HepG2 (cell line): ENCODE measurements around the gene GMEB1. TPM values are rescaled to one million over a fixed set of nuclear protein-coding genes. Genes with fewer than 3 reads are reported as not detected.
"Not testable (repeated sequence)": the region's sequence is repeated elsewhere in the genome, so short reads cannot be mapped to it uniquely, and the experiment has no call there.

Experiments
- ATAC-seq: fragments of 200-7000 bp; cut with Tn5 transposase; 3 replicates; pipeline ENCODE4 v1.9.1; 2020; ENCODE audit warnings: mild to moderate bottlenecking, moderate library complexity
- BruUV-seq: library from RNA; stranded (reverse); fragments of 400-500 nt; replicated peaks from 2 replicates; lab custom pipeline; 2021; lab: Mats Ljungman, UMichigan
- CTCF ChIA-PET: fragments of 300-600 bp; formaldehyde crosslinking; extraction: SDS; loops from one replicate; lab custom pipeline; 2021; ENCODE audit warnings: low total read pairs, inconsistent platforms, low intra/inter-chr PET ratio; lab: Yijun Ruan, JAX
- POLR2A ChIA-PET: fragments of 350-600 bp; sonication (Branson Sonifier 250); formaldehyde crosslinking; loops from one replicate; lab custom pipeline; 2020; ENCODE audit warnings: antibody characterized with exemption, inconsistent platforms; lab: Yijun Ruan, JAX
- DNase-seq: peaks from one replicate; pipeline ENCODE4 v3.0.0-alpha.2; 2015; ENCODE audit warnings: low spot score
- FAIRE-seq: peaks from 3 replicates; lab custom pipeline; 2011; peaks lifted over from hg19 to GRCh38; lab: Jason Lieb, UNC
- H2AFZ ChIP-seq: one replicate; pipeline ENCODE4 v1.6.1; 2011; ENCODE audit warnings: low read length, inconsistent platforms
- H3K27ac ChIP-seq: fragments of 300-600 bp; 3 replicates; pipeline ENCODE4 v1.8.0; 2011; ENCODE audit warnings: mixed run types, mild to moderate bottlenecking, mixed read lengths, low read length, inconsistent platforms; ENCODE audit not compliant: insufficient read depth; ENCODE audit errors: extremely low read length
- H3K27me3 ChIP-seq, 2 experiments: fragments of 200-600 bp in 1 of 2; 2 replicates in 1 of 2; 3 replicates in 1 of 2; pipeline versions ENCODE4 v1.6.0 to v1.8.0; 2011; ENCODE audit warnings: low read length in 2 of 2, mild to moderate bottlenecking in 2 of 2, moderate library complexity in 2 of 2, inconsistent platforms in 1 of 2; ENCODE audit not compliant: insufficient read depth in 2 of 2, control insufficient read depth in 1 of 2
- H3K36me3 ChIP-seq, 2 experiments: fragments of 200-600 bp in 1 of 2; replicated peaks in 1 of 2; 2 replicates in 1 of 2; 3 replicates in 1 of 2; pipeline versions ENCODE4 v1.5.1 to v1.8.0; 2011; ENCODE audit warnings: low read length in 2 of 2, inconsistent platforms in 1 of 2; ENCODE audit not compliant: insufficient read depth in 2 of 2, control insufficient read depth in 1 of 2
- H3K4me1 ChIP-seq: 2 replicates; pipeline ENCODE4 v1.5.1; 2012; ENCODE audit warnings: low read length, inconsistent platforms; ENCODE audit not compliant: insufficient read depth
- H3K4me2 ChIP-seq: 2 replicates; pipeline ENCODE4 v1.6.0; 2011; ENCODE audit warnings: low read depth, low read length, inconsistent platforms
- H3K4me3 ChIP-seq, 3 experiments: fragments of 200-600 bp in 1 of 3; sonication (generic), shearing (Covaris generic) in 1 of 3; replicated peaks in 1 of 3; 2 replicates each; pipeline ENCODE4 v1.5.1; 2011 to 2016; ENCODE audit warnings: low read length in 3 of 3, inconsistent platforms in 2 of 3, low read depth in 2 of 3, mild to moderate bottlenecking in 2 of 3, control low read depth in 1 of 3, mixed read lengths in 1 of 3; ENCODE audit not compliant: insufficient read depth in 1 of 3
- H3K79me2 ChIP-seq: one replicate; pipeline ENCODE4 v1.6.1; 2011; ENCODE audit warnings: low read length, inconsistent platforms; ENCODE audit not compliant: insufficient read depth
- H3K9ac ChIP-seq: 2 replicates; pipeline ENCODE4 v1.6.0; 2011; ENCODE audit warnings: mild to moderate bottlenecking, low read depth, low read length, inconsistent platforms; ENCODE audit not compliant: insufficient read depth
- H3K9me3 ChIP-seq: 2 replicates; pipeline ENCODE4 v1.5.1; 2012; ENCODE audit warnings: mild to moderate bottlenecking, low read length
- H4K20me1 ChIP-seq: 2 replicates; pipeline ENCODE4 v1.6.0; 2011; ENCODE audit warnings: inconsistent platforms, mild to moderate bottlenecking, low read length, moderate library complexity; ENCODE audit not compliant: insufficient read depth
- KDM4B ChIP-seq: sonication (generic); formaldehyde crosslinking; IDR thresholded peaks from 2 replicates; pipeline ENCODE4 v1.4.0; 2020; ENCODE audit warnings: missing genetic modification reagents
- WGBS: methylation state at CpG from one replicate; pipeline ENCODE4 v1.1.6; 2017; ENCODE audit warnings: low lambda C conversion rate; 5-methylcytosine and 5-hydroxymethylcytosine counted together
- in situ Hi-C: cut with HindIII; loops from 2 replicates; pipeline ENCODE4 v1.10.0; 2017; ENCODE audit warnings: low pct_unique_long_range_greater_than_20kb; ENCODE audit not compliant: extremely low pct_ligation_motif_present
- intact Hi-C: fragments of 100-400 bp; cut with micrococcal nuclease; formaldehyde crosslinking; loops from one replicate; pipeline ENCODE4 v1.10.0; 2022; ENCODE audit not compliant: unreplicated experiment
- polyA plus RNA-seq, 8 experiments: library from polyadenylated mRNA; depleted of rRNA in 3 of 8; stranded (reverse) in 7 of 8; unstranded in 1 of 8; fragments of >200 nt; fragmentation: Illumina TruSeq in 4 of 8; extraction: Trizol in 4 of 8; gene quantifications; 2 replicates each; pipeline versions ENCODE4 v1.2.1 to v1.2.3, GENCODE V29; 2011 to 2016; ENCODE audit warnings: low read depth in 4 of 8, missing spikeins in 1 of 8, mixed read lengths in 1 of 8; ENCODE audit not compliant: insufficient read depth in 1 of 8
- total RNA-seq, 5 experiments: library from RNA; depleted of rRNA; stranded (reverse); fragments of >200 nt; fragmentation: Illumina TruSeq; extraction: Trizol; gene quantifications; 2 replicates each; pipeline ENCODE4 v1.2.3, GENCODE V29; 2016; ENCODE audit warnings: low read depth in 1 of 5
- TF ChIP-seq, protein P1 (sequence below): sonication (generic); formaldehyde crosslinking; IDR thresholded peaks from 2 replicates; pipeline ENCODE4 v1.4.0; 2020; ENCODE audit warnings: mild to moderate bottlenecking, missing genetic modification reagents

The GMEB1 gene
- total and polyA plus RNA-seq, 2 of the 13 experiments (the other 11 are each of a cell fraction or from before 2014, with no cell fraction given): 3.0 to 6.0 TPM

DNA sequence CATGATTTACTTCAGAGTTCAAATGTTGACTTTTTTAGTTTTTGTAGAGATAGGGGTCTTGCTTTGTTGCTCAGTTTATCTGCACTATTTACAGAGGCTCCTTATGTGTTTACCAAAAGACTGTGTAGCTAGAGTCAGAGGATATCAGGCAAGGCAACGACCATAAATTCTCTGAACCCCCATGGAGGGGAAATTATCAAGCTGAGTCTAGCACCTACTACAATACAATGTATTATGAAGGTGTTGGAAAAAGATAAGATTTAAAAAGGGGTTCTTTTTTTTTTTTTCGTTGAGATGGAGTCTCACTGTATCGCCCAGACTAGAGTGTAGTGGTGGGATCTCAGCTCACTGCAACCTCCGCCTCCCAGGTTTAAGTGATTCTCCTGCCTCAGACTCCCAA lies 16.4 kb downstream of the GMEB1 start:
- no peaks in the 10 kb centered on the region for H3K4me1 ChIP-seq
- H4K20me1 ChIP-seq: no peaks in the 10 kb centered on the region
- H3K27me3 ChIP-seq: no peaks in the 10 kb centered on the region
- POLR2A ChIA-PET: interaction anchor here (2.0 kb wide), 1 partner anchor 52 kb away, joined by 4 read pairs; the partner anchor contains the start of gene YTHDF2
- in situ Hi-C loops: no loop called here
- 89% methylated on average over 4 of the region's 4 CpGs for WGBS
- CTCF ChIA-PET: no interaction called here
- H3K79me2 ChIP-seq: no peaks in the 10 kb centered on the region
- no peak overlapping the region for H3K27ac ChIP-seq
- no TSS peak for BruUV-seq
- H3K36me3 ChIP-seq: peaks cover 2 to 8% of the 10 kb centered on the region in 2 experiments; a peak in 4 of 5 replicates
- TF ChIP-seq, protein P1, sequence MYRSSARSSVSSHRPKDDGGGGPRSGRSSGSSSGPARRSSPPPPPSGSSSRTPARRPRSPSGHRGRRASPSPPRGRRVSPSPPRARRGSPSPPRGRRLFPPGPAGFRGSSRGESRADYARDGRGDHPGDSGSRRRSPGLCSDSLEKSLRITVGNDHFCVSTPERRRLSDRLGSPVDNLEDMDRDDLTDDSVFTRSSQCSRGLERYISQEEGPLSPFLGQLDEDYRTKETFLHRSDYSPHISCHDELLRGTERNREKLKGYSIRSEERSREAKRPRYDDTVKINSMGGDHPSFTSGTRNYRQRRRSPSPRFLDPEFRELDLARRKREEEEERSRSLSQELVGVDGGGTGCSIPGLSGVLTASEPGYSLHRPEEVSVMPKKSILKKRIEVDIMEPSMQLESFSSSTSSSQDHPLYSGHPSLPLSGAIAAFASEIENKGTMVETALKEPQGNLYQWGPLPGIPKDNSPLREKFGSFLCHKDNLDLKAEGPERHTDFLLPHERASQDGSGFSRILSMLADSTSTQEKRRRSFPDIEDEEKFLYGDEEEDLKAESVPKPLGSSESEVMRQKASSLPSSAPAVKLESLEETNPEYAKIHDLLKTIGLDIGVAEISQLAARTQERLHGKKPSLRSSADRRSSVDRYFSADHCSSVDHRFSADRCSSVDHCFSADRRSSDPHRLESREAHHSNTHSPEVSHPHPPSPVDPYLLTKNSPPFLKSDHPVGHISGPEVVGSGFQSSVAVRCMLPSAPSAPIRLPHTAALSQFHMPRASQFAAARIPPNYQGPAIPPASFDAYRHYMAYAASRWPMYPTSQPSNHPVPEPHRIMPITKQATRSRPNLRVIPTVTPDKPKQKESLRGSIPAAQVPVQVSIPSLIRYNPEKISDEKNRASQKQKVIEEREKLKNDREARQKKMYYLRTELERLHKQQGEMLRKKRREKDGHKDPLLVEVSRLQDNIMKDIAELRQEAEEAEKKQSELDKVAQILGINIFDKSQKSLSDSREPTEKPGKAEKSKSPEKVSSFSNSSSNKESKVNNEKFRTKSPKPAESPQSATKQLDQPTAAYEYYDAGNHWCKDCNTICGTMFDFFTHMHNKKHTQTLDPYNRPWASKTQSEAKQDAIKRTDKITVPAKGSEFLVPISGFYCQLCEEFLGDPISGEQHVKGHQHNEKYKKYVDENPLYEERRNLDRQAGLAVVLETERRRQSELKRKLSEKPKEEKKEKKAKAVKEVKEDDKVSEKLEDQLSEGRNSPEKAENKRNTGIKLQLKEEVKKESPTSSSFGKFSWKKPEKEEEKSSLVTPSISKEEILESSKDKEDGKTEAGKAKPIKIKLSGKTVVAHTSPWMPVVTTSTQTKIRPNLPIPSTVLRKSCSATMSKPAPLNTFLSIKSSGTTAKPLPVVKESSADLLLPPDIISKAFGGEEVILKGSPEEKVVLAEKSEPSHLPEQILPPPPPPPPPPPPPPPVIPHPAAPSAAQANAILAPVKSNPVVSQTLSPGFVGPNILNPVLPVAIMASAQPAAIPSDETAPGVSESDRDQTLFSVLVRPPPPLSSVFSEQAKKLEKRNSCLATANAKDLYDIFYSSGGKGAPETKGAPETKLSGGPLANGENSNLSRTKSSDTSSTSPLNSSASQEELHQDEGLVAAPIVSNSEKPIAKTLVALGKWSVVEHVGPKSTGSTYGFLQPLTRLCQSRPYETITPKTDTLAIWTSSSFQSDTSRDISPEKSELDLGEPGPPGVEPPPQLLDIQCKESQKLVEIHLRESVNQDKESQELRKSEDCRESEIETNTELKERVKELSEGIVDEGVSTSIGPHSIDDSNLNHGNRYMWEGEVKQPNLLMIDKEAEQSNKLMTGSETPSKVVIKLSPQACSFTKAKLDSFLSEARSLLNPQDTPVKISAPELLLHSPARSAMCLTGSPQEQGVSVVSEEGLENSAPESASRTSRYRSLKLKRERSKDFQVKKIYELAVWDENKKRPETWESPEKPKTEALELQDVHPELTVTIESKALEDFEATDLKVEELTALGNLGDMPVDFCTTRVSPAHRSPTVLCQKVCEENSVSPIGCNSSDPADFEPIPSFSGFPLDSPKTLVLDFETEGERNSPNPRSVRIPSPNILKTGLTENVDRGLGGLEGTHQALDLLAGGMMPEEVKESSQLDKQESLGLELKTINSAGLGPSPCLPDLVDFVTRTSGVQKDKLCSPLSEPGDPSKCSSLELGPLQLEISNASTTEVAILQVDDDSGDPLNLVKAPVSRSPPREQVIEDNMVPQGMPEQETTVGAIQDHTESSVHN: no peak
- TF ChIP-seq KDM4B (CRISPR knock-in tag): no peak
- H2AFZ ChIP-seq: no peak overlapping the region
- H3K4me2 ChIP-seq: no peak overlapping the region
- intact Hi-C loops: no loop called here
- H3K9ac ChIP-seq: no peak overlapping the region
- H3K4me3 ChIP-seq: no peak overlapping the region
- no peaks in the 10 kb centered on the region for H3K9me3 ChIP-seq
- DNase-seq (no peak), ATAC-seq (no peak), FAIRE-seq (no peak)

GRCh38 chr1:28691627-28692026 lies 23.0 kb downstream of the GMEB1 start:
- ATAC-seq, intact Hi-C loops, H3K36me3 ChIP-seq, DNase-seq, H4K20me1 ChIP-seq, BruUV-seq, H3K4me3 ChIP-seq, H3K79me2 ChIP-seq, in situ Hi-C loops, H3K27ac ChIP-seq, FAIRE-seq, H3K9me3 ChIP-seq, H2AFZ ChIP-seq, H3K27me3 ChIP-seq, H3K4me2 ChIP-seq, CTCF ChIA-PET, POLR2A ChIA-PET, H3K9ac ChIP-seq, H3K4me1 ChIP-seq: not testable (repeated sequence)
- WGBS: 100% methylated on average over 1 of the region's 1 CpG
